WTC11 (cell line): Measurements from ENCODE around the gene CYP4F11. TPM values are rescaled to one million over a fixed set of nuclear protein-coding genes. Genes with fewer than 3 reads are reported as not detected.

Source experiments
- ATAC-seq: fragments of 200-7000 bp; cut with Tn5 transposase; 2 replicates; pipeline ENCODE4 v1.10.0; 2021; ENCODE audit warnings: mild to moderate bottlenecking, moderate library complexity
- CTCF ChIA-PET: fragments of 300-600 bp; sonication (Branson Sonifier 250); formaldehyde crosslinking; loops from one replicate; lab custom pipeline; 2021; ENCODE audit warnings: antibody characterized with exemption; lab: Charles Lee
- POLR2A ChIA-PET: fragments of 350-600 bp; sonication (Branson Sonifier 250); formaldehyde crosslinking; loops from one replicate; lab custom pipeline; 2021; ENCODE audit warnings: antibody characterized with exemption; lab: Charles Lee
- DNase-seq: peaks from one replicate; pipeline ENCODE4 v3.0.0; 2021; ENCODE audit warnings: low spot score
- H3K27ac Mint-ChIP-seq: 2 replicates; pipeline ENCODE4 v1.8.0; 2021; ENCODE audit warnings: mixed read lengths
- H3K27me3 Mint-ChIP-seq: 2 replicates; pipeline ENCODE4 v1.8.0; 2021; ENCODE audit warnings: low read depth, mild to moderate bottlenecking, moderate library complexity, mixed read lengths
- H3K36me3 Mint-ChIP-seq: 2 replicates; pipeline ENCODE4 v1.8.0; 2021; ENCODE audit warnings: mixed read lengths
- H3K4me1 Mint-ChIP-seq: 2 replicates; pipeline ENCODE4 v1.8.0; 2022; ENCODE audit warnings: mixed read lengths
- H3K4me3 Mint-ChIP-seq: 2 replicates; pipeline ENCODE4 v1.8.0; 2021; ENCODE audit warnings: mild to moderate bottlenecking, moderate library complexity, mixed read lengths
- H3K9me3 Mint-ChIP-seq: 2 replicates; pipeline ENCODE4 v1.8.0; 2021; ENCODE audit warnings: mixed read lengths
- GTF2I ChIP-seq: fragments of 250-450 bp; sonication (Bioruptor Pico); conservative IDR thresholded peaks from 2 replicates; pipeline ENCODE4 v1.4.0; 2021; ENCODE audit warnings: mild to moderate bottlenecking
- NFE2L1 ChIP-seq: sonication (generic); formaldehyde crosslinking; IDR thresholded peaks from 2 replicates; pipeline ENCODE4 v1.8.1; 2023; ENCODE audit warnings: missing genetic modification reagents
- TEAD1 ChIP-seq: sonication (generic); formaldehyde crosslinking; IDR thresholded peaks from 2 replicates; pipeline ENCODE4 v1.8.0; 2022; ENCODE audit warnings: mild to moderate bottlenecking, missing genetic modification reagents
- total RNA-seq: library from RNA; stranded (reverse); gene quantifications from 3 replicates; pipeline ENCODE4 v1.2.3, GENCODE V29; 2021
- TF ChIP-seq, protein P1 (sequence below): sonication (generic); formaldehyde crosslinking; IDR thresholded peaks from 2 replicates; pipeline ENCODE4 v1.8.0; 2023; ENCODE audit warnings: missing genetic modification reagents
- TF ChIP-seq, protein P2 (sequence below): fragments of 200-600 bp; IDR thresholded peaks from 2 replicates; pipeline ENCODE4 v1.8.0; 2022; ENCODE audit warnings: antibody characterized with exemption

Gene CYP4F11
- total RNA-seq, 1 experiment from 2014 or later = not detected

DNA sequence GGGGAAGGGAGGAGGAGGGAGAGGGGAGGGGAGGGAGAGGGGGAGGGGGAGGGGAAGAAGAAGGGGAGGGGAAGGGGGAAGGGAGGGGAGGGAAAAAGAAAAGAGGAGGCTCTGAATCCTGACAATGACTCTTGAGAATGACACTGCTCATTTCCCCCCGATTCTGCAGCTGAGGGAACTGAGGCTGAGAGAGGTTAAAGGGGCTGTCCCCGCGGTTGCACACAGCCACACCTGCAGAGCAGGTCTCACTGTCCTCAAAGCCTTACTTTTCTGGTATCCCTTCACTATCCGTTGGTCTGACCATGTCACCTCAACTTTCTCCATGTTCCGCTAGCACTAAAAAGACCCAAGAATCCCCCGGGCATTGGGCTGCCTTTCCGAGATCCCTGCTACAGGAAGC lies 71.9 kb downstream of the CYP4F11 start:
- H3K4me3 Mint-ChIP-seq = no peak overlapping the region
- TF ChIP-seq, protein P1, sequence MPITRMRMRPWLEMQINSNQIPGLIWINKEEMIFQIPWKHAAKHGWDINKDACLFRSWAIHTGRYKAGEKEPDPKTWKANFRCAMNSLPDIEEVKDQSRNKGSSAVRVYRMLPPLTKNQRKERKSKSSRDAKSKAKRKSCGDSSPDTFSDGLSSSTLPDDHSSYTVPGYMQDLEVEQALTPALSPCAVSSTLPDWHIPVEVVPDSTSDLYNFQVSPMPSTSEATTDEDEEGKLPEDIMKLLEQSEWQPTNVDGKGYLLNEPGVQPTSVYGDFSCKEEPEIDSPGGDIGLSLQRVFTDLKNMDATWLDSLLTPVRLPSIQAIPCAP (CRISPR knock-in tag) = no peak
- no peak for TF ChIP-seq GTF2I (CRISPR knock-in tag)
- TF ChIP-seq, protein P2, sequence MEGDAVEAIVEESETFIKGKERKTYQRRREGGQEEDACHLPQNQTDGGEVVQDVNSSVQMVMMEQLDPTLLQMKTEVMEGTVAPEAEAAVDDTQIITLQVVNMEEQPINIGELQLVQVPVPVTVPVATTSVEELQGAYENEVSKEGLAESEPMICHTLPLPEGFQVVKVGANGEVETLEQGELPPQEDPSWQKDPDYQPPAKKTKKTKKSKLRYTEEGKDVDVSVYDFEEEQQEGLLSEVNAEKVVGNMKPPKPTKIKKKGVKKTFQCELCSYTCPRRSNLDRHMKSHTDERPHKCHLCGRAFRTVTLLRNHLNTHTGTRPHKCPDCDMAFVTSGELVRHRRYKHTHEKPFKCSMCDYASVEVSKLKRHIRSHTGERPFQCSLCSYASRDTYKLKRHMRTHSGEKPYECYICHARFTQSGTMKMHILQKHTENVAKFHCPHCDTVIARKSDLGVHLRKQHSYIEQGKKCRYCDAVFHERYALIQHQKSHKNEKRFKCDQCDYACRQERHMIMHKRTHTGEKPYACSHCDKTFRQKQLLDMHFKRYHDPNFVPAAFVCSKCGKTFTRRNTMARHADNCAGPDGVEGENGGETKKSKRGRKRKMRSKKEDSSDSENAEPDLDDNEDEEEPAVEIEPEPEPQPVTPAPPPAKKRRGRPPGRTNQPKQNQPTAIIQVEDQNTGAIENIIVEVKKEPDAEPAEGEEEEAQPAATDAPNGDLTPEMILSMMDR = no peak
- no peak for TF ChIP-seq NFE2L1 (CRISPR knock-in tag)
- no peak for TF ChIP-seq TEAD1 (CRISPR knock-in tag)
- no peak overlapping the region for H3K27ac Mint-ChIP-seq
- POLR2A ChIA-PET = no interaction called here
- H3K27me3 Mint-ChIP-seq = no peaks in the 10 kb centered on the region; the same call in 1 of the 2 replicates
- H3K36me3 Mint-ChIP-seq = peaks cover 14% of the 10 kb centered on the region
- DNase-seq = no peak
- H3K9me3 Mint-ChIP-seq = peaks cover 24% of the 10 kb centered on the region
- no peaks in the 10 kb centered on the region for H3K4me1 Mint-ChIP-seq
- ATAC-seq = no peak
- CTCF ChIA-PET = no interaction called here

Other genes with a start within 250 kb of the CYP4F11 start
- not detected in 3 replicates for gene OR10H2, start 206.5 kb downstream of the CYP4F11 start, total RNA-seq
- not detected in 3 replicates for gene OR10H3, start 196.5 kb downstream of the CYP4F11 start, total RNA-seq
- gene OR10H5, start 146.9 kb downstream of the CYP4F11 start, total RNA-seq = not detected in 3 replicates
- not detected in 3 replicates for gene OR10H1, start 118.9 kb downstream of the CYP4F11 start, total RNA-seq
- 0.24 to 1.2 TPM (median 0.34 TPM) in 3 replicates for gene CYP4F2, start 36.5 kb downstream of the CYP4F11 start, total RNA-seq
- not detected in 3 replicates for gene OR10H4, start 14.5 kb upstream of the CYP4F11 start, total RNA-seq
- gene TPM4, start 142.0 kb upstream of the CYP4F11 start, total RNA-seq = 302 to 327 TPM (median 323 TPM) in 3 replicates
- gene RAB8A, start 177.4 kb upstream of the CYP4F11 start, total RNA-seq = 68.4 to 81.8 TPM (median 74.0 TPM) in 3 replicates
- 1.6 to 3.2 TPM (median 3.0 TPM) in 3 replicates for gene HSH2D, start 209.2 kb upstream of the CYP4F11 start, total RNA-seq
- not detected in 3 replicates for gene CIB3, start 239.0 kb upstream of the CYP4F11 start, total RNA-seq